Osteocyte (in vitro differentiated cells): Measurements from ENCODE around the gene SHISA5. TPM values are rescaled to one million over a fixed set of nuclear protein-coding genes. Genes with fewer than 3 reads are reported as not detected.

ENCODE experiments used
- DNase-seq: peaks from one replicate; pipeline ENCODE4 v3.0.0; 2021; ENCODE audit warnings: mixed read lengths; ENCODE audit not compliant: unreplicated experiment; ENCODE audit errors: extremely low spot score
- H3K27ac Mint-ChIP-seq: one replicate; pipeline ENCODE4 v1.8.0; 2021; ENCODE audit warnings: mild to moderate bottlenecking, mixed read lengths; ENCODE audit not compliant: unreplicated experiment
- H3K27me3 Mint-ChIP-seq: one replicate; pipeline ENCODE4 v1.8.0; 2021; ENCODE audit warnings: mixed read lengths; ENCODE audit not compliant: unreplicated experiment
- H3K36me3 Mint-ChIP-seq: one replicate; pipeline ENCODE4 v1.8.0; 2021; ENCODE audit warnings: mixed read lengths; ENCODE audit not compliant: unreplicated experiment
- H3K4me1 Mint-ChIP-seq: one replicate; pipeline ENCODE4 v1.8.0; 2021; ENCODE audit warnings: mixed read lengths; ENCODE audit not compliant: unreplicated experiment
- H3K4me3 Mint-ChIP-seq: one replicate; pipeline ENCODE4 v1.8.0; 2021; ENCODE audit warnings: mild to moderate bottlenecking, moderate library complexity, mixed read lengths; ENCODE audit not compliant: unreplicated experiment
- H3K9me3 Mint-ChIP-seq: one replicate; pipeline ENCODE4 v1.8.0; 2021; ENCODE audit warnings: mixed read lengths; ENCODE audit not compliant: unreplicated experiment
- total RNA-seq: library from RNA; stranded (reverse); gene quantifications from 2 replicates; pipeline ENCODE4 v1.2.1, GENCODE V29; 2021
- TF ChIP-seq, protein P1 (sequence below): fragments of 200-600 bp; sonication (generic); IDR thresholded peaks from 2 replicates; pipeline ENCODE4 v1.5.0; 2021; ENCODE audit warnings: antibody characterized with exemption, mild to moderate bottlenecking, moderate library complexity

SHISA5 gene
- total RNA-seq, 1 donor from 2014 or later = 203 TPM

DNA sequence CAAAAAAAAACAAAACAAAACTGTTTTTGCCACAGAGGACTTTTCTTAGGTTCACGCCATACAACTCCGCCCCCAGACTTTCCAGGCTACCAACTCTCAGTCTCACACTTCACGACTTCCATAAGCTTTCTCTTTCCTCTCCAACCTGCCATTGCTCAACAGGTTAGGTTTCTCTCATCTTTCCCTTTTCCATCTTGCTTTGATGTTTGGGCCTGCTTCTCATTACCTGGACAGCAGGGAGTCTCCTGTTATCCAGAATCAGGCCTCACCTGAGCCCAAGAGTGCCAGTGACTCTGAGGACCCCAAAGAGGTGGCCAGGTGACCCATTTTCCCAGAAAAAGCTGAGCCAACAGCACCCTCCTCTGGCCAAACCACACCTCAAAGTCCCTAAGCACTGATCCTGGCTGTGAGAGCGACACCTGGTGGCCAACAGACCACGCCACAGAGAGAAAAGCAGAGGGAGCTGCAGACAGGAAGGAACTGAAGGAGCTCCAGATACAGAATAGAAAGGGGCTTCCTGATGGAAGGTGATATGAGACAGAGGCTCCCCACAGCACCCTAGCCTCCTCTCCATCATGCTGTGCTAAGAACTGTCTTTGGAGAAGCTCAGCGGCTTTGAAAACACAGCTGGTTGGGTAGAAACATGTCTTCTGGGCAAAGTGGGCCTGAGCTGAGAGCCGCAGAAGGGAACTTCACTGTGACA lies 68.0 kb downstream of the SHISA5 start:
- Mint-ChIP-seq H3K4me3 (no peak overlapping the region), H3K36me3 (peaks cover 5% of the 10 kb centered on the region), H3K27me3 (no peaks in the 10 kb centered on the region), H3K9me3 (no peaks in the 10 kb centered on the region), H3K4me1 (peaks cover 28% of the 10 kb centered on the region), H3K27ac (no peak overlapping the region)
- TF ChIP-seq, protein P1, sequence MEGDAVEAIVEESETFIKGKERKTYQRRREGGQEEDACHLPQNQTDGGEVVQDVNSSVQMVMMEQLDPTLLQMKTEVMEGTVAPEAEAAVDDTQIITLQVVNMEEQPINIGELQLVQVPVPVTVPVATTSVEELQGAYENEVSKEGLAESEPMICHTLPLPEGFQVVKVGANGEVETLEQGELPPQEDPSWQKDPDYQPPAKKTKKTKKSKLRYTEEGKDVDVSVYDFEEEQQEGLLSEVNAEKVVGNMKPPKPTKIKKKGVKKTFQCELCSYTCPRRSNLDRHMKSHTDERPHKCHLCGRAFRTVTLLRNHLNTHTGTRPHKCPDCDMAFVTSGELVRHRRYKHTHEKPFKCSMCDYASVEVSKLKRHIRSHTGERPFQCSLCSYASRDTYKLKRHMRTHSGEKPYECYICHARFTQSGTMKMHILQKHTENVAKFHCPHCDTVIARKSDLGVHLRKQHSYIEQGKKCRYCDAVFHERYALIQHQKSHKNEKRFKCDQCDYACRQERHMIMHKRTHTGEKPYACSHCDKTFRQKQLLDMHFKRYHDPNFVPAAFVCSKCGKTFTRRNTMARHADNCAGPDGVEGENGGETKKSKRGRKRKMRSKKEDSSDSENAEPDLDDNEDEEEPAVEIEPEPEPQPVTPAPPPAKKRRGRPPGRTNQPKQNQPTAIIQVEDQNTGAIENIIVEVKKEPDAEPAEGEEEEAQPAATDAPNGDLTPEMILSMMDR = peak; percentile 100
- peak; percentile 93 for DNase-seq

DNA sequence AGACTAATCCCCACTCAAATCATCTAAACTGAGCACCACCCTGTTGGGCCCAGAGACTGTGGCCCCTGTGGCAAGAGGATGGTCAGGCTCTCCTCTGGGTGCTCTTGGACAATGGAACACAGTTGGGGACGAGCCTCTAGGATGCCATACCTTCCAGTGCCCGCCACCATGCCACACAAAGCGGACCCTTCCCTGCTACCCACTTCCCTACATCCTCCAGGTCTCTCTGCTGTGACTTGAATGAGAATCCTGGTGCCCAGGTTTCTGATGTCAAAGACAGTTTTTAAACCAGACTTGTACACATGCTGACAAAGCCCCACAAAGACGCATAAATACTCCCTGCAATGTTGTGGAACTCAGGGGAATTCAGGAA lies 68.8 kb downstream of the SHISA5 start:
- no peak for DNase-seq
- peaks cover 5% of the 10 kb centered on the region for H3K36me3 Mint-ChIP-seq
- H3K4me3 Mint-ChIP-seq = no peak overlapping the region
- no peaks in the 10 kb centered on the region for H3K9me3 Mint-ChIP-seq
- TF ChIP-seq, protein P1 = no peak
- no peak overlapping the region for H3K27ac Mint-ChIP-seq
- peaks cover 30% of the 10 kb centered on the region for H3K4me1 Mint-ChIP-seq
- no peaks in the 10 kb centered on the region for H3K27me3 Mint-ChIP-seq

DNA sequence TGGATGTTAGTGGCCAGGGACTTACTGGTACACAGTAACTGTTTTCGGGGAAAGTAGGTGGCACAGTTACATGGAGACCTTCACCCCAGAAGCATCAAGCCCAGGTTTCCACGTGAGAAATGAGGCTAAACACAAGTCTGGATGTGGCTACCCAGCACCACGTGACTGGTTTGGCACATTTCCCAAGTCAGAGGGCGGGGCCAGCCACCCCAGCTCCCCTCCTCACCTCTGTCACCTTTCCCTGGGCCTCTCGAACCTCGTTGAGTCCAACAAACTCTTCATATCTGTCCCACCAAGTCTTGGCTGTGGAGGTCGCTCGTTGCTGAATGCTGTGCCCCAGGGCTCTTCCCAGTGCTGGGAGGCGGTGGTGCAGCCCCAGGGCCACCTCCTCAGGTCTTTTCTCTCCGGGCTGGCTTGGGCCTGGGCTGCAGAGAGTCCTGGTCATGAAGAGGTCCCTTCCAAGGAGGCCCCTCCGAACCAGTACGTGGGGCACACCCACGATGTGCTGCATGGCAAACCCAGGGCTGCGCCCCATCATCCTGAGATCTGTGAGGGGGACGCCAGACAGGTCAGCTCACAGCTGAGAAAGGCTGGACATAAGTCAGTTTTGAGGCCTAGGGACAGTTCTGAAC lies 69.3 kb downstream of the SHISA5 start:
- H3K4me1 Mint-ChIP-seq = peaks cover 32% of the 10 kb centered on the region
- peaks cover 5% of the 10 kb centered on the region for H3K36me3 Mint-ChIP-seq
- TF ChIP-seq, protein P1 = no peak
- DNase-seq = no peak
- H3K4me3 Mint-ChIP-seq = no peak overlapping the region
- H3K27ac Mint-ChIP-seq = no peak overlapping the region
- H3K27me3 Mint-ChIP-seq = no peaks in the 10 kb centered on the region
- H3K9me3 Mint-ChIP-seq = no peaks in the 10 kb centered on the region

- DNase-seq = peak; percentile 82
- peaks cover 5% of the 10 kb centered on the region for H3K36me3 Mint-ChIP-seq
- TF ChIP-seq, protein P1 = no peak
- H3K4me3 Mint-ChIP-seq = peak overlapping the region; percentile 52
- H3K4me1 Mint-ChIP-seq = peaks cover 23% of the 10 kb centered on the region
- H3K27me3 Mint-ChIP-seq = no peaks in the 10 kb centered on the region
- no peaks in the 10 kb centered on the region for H3K9me3 Mint-ChIP-seq
- no peak overlapping the region for H3K27ac Mint-ChIP-seq
Observed at GRCh38 chr3:48433472-48434118, 70.4 kb downstream of the SHISA5 start.
